HG02588 (cell line): ENCODE data around the gene PROCA1.

ENCODE experiments used
- ATAC-seq: cut with Tn5 transposase; IDR thresholded peaks from one replicate; pipeline ENCODE4 v1.9.1; 2021; ENCODE audit warnings: mild to moderate bottlenecking, moderate library complexity; ENCODE audit not compliant: unreplicated experiment

Gene PROCA1

GRCh38 chr17:28712705-28713415 is 1.2 kb upstream of the PROCA1 start:
- no peak for ATAC-seq

- ATAC-seq = peak; percentile 26
These were observed 480 bp upstream of the PROCA1 start for GRCh38 chr17:28712032-28712704.

GRCh38 chr17:28710861-28711722 is 596 bp downstream of the PROCA1 start:
- peak; percentile 79 for ATAC-seq

GRCh38 chr17:28707339-28707720 is 4.4 kb downstream of the PROCA1 start:
- ATAC-seq = no peak

- ATAC-seq = no peak
These were observed 5.0 kb downstream of the PROCA1 start for GRCh38 chr17:28706471-28707338.

GRCh38 chr17:28705728-28706334 is 5.9 kb downstream of the PROCA1 start:
- no peak for ATAC-seq

GRCh38 chr17:28705074-28705659 is 6.5 kb downstream of the PROCA1 start:
- no peak for ATAC-seq

- no peak for ATAC-seq
These were observed 7.3 kb downstream of the PROCA1 start for GRCh38 chr17:28704219-28704858.

GRCh38 chr17:28703552-28704218 is 8.0 kb downstream of the PROCA1 start:
- no peak for ATAC-seq

- no peak for ATAC-seq
These were observed 8.9 kb downstream of the PROCA1 start for GRCh38 chr17:28702752-28703150.

- ATAC-seq = no peak
These were observed 9.5 kb downstream of the PROCA1 start for GRCh38 chr17:28702026-28702751.

GRCh38 chr17:28700830-28701492 is 10.7 kb downstream of the PROCA1 start:
- no peak for ATAC-seq

GRCh38 chr17:28700278-28700677 is 11.4 kb downstream of the PROCA1 start:
- no peak for ATAC-seq

GRCh38 chr17:28698253-28698941 is 13.3 kb downstream of the PROCA1 start:
- no peak for ATAC-seq

- no peak for ATAC-seq
These were observed 17.8 kb downstream of the PROCA1 start for GRCh38 chr17:28693869-28694268.

GRCh38 chr17:28689011-28689410 is 22.7 kb downstream of the PROCA1 start:
- ATAC-seq = no peak

- ATAC-seq = no peak
These were observed 23.2 kb downstream of the PROCA1 start for GRCh38 chr17:28688481-28688880.
